Stimulated activated CD4-positive, alpha-beta T cell treated with anti-CD3 and anti-CD28 coated beads, Interleukin-12 subunit alpha, Interleukin-12 subunit beta, amount 100 ng/mL, for 48 hours (primary cell): Measurements from ENCODE around the gene E2F2.

Experiments
- DNase-seq, 3 donors: peaks; one replicate each; pipeline ENCODE4 v3.0.0-alpha.2; 2020; ENCODE audit warnings: low read depth in 2 of 3, low spot score in 1 of 3

The E2F2 gene

GRCh38 chr1:23484253-23485001 lies 46.6 kb downstream of the E2F2 start:
- peak; percentile 82 to 86 (median 85) for DNase-seq

GRCh38 chr1:23483321-23484252 lies 47.4 kb downstream of the E2F2 start, which contains the start of gene ASAP3:
Gene ASAP3, minus strand, starts transcription at chr1:23484179. Its CDS starts 46 bp downstream, at chr1:23484133.
- DNase-seq: peak in 1 of 3 donors; percentile 1

GRCh38 chr1:23481904-23482303 lies 49.1 kb downstream of the E2F2 start:
- DNase-seq: no peak

- no peak for DNase-seq
Observed at GRCh38 chr1:23481026-23481597, 49.9 kb downstream of the E2F2 start.

GRCh38 chr1:23480187-23481025 lies 50.6 kb downstream of the E2F2 start:
- DNase-seq: no peak

GRCh38 chr1:23479666-23479941 lies 51.4 kb downstream of the E2F2 start:
- no peak for DNase-seq

GRCh38 chr1:23478896-23479665 lies 52.0 kb downstream of the E2F2 start:
- no peak for DNase-seq

GRCh38 chr1:23477359-23478144 lies 53.5 kb downstream of the E2F2 start:
- no peak for DNase-seq

- DNase-seq: no peak
Observed at GRCh38 chr1:23475641-23476040, 55.4 kb downstream of the E2F2 start.

GRCh38 chr1:23475134-23475628 lies 55.9 kb downstream of the E2F2 start:
- DNase-seq: no peak

- no peak for DNase-seq
Observed at GRCh38 chr1:23473037-23473800, 57.8 kb downstream of the E2F2 start.

GRCh38 chr1:23472351-23473036 lies 58.5 kb downstream of the E2F2 start:
- DNase-seq: no peak

GRCh38 chr1:23471473-23472075 lies 59.5 kb downstream of the E2F2 start:
- no peak for DNase-seq

GRCh38 chr1:23470282-23471070 lies 60.6 kb downstream of the E2F2 start:
- no peak for DNase-seq

- no peak for DNase-seq
Observed at GRCh38 chr1:23469372-23469982, 61.6 kb downstream of the E2F2 start.

GRCh38 chr1:23466423-23466989 lies 64.5 kb downstream of the E2F2 start:
- DNase-seq: no peak
